NCI-H748 (cell line): ENCODE measurements around the gene ZNF483.
"Not testable (repeated sequence)": the region's sequence is repeated elsewhere in the genome, so short reads cannot be mapped to it uniquely, and the experiment has no call there.

Source experiments
- DNase-seq: peaks from one replicate; lab custom pipeline; 2025; ENCODE audit not compliant: unreplicated experiment; lab: John Stamatoyannopoulos, UW

The ZNF483 gene

GRCh38 chr9:111525056-111525977 is at the start of gene ZNF483:
Gene ZNF483, plus strand, starts transcription at chr9:111525179. Its CDS starts 2,217 bp downstream, at chr9:111527396.
- DNase-seq = peak; percentile 95

- DNase-seq = no peak
Observed at GRCh38 chr9:111475195-111475594, 49.8 kb upstream of the ZNF483 start.

GRCh38 chr9:111477677-111478076 is 47.3 kb upstream of the ZNF483 start:
- no peak for DNase-seq

GRCh38 chr9:111481885-111482636 is 42.9 kb upstream of the ZNF483 start:
- peak; percentile 69 for DNase-seq

- peak; percentile 81 for DNase-seq
Observed at GRCh38 chr9:111482694-111483438, 42.1 kb upstream of the ZNF483 start.

- peak; percentile 81 for DNase-seq
Observed at GRCh38 chr9:111483439-111483857, 41.5 kb upstream of the ZNF483 start.

- peak; percentile 89 for DNase-seq
Observed at GRCh38 chr9:111483858-111484571, 41.0 kb upstream of the ZNF483 start, which contains the start of gene ECPAS. Gene ECPAS, minus strand, starts transcription at chr9:111484383. Its CDS starts 11,465 bp downstream, at chr9:111472918.

GRCh38 chr9:111484572-111484894 is 40.4 kb upstream of the ZNF483 start:
- DNase-seq = no peak

GRCh38 chr9:111497196-111497595 is 27.8 kb upstream of the ZNF483 start:
- DNase-seq = not testable (repeated sequence)

- DNase-seq = no peak
Observed at GRCh38 chr9:111501005-111501562, 23.9 kb upstream of the ZNF483 start.

GRCh38 chr9:111501648-111502047 is 23.3 kb upstream of the ZNF483 start:
- DNase-seq = no peak

- no peak for DNase-seq
Observed at GRCh38 chr9:111502506-111502905, 22.5 kb upstream of the ZNF483 start.

- not testable (repeated sequence) for DNase-seq
Observed at GRCh38 chr9:111511581-111511980, 13.4 kb upstream of the ZNF483 start.

GRCh38 chr9:111514967-111515366 is 10.0 kb upstream of the ZNF483 start:
- DNase-seq = no peak

- peak; percentile 4 for DNase-seq
Observed at GRCh38 chr9:111516061-111516465, 8.9 kb upstream of the ZNF483 start.

- no peak for DNase-seq
Observed at GRCh38 chr9:111524731-111525055, 286 bp upstream of the ZNF483 start.

- DNase-seq = no peak
Observed at GRCh38 chr9:111527347-111527746, 2.4 kb downstream of the ZNF483 start.

- DNase-seq = no peak
Observed at GRCh38 chr9:111529787-111530186, 4.8 kb downstream of the ZNF483 start.

GRCh38 chr9:111531716-111532115 is 6.7 kb downstream of the ZNF483 start:
- no peak for DNase-seq

- DNase-seq = no peak
Observed at GRCh38 chr9:111533099-111533790, 8.3 kb downstream of the ZNF483 start.
